Immature natural killer cell (primary cell): ENCODE data around the gene DNAJB5. TPM values are rescaled to one million over a fixed set of nuclear protein-coding genes. Genes with fewer than 3 reads are reported as not detected.

Experiments
- DNase-seq, 3 donors: peaks; one replicate each; pipeline ENCODE4 v3.0.0; 2022; ENCODE audit warnings: mixed read lengths in 1 of 3
- H3K27ac Mint-ChIP-seq, 6 donors: one replicate each; pipeline ENCODE4 v1.8.0; 2020; ENCODE audit warnings: mixed read lengths in 6 of 6, mild to moderate bottlenecking in 5 of 6, inconsistent platforms in 4 of 6, moderate library complexity in 3 of 6
- H3K27me3 Mint-ChIP-seq, 3 donors: one replicate each; pipeline ENCODE4 v1.8.0; 2020 to 2021; ENCODE audit warnings: low read depth in 3 of 3, mild to moderate bottlenecking in 3 of 3, mixed read lengths in 3 of 3, moderate library complexity in 3 of 3, inconsistent platforms in 1 of 3
- H3K36me3 Mint-ChIP-seq, 3 donors: one replicate each; pipeline ENCODE4 v1.8.0; 2020; ENCODE audit warnings: mixed read lengths in 3 of 3, inconsistent platforms in 2 of 3, mild to moderate bottlenecking in 2 of 3
- H3K4me1 Mint-ChIP-seq, 2 donors: one replicate each; pipeline ENCODE4 v1.8.0; 2020; ENCODE audit warnings: inconsistent platforms in 2 of 2, mild to moderate bottlenecking in 2 of 2, mixed read lengths in 2 of 2, moderate library complexity in 1 of 2
- H3K4me3 Mint-ChIP-seq, 5 donors: one replicate each; pipeline ENCODE4 v1.8.0; 2020; ENCODE audit warnings: mild to moderate bottlenecking in 5 of 5, mixed read lengths in 5 of 5, inconsistent platforms in 3 of 5, moderate library complexity in 3 of 5
- H3K9me3 Mint-ChIP-seq, 6 donors: one replicate each; pipeline ENCODE4 v1.8.0; 2020; ENCODE audit warnings: mild to moderate bottlenecking in 6 of 6, mixed read lengths in 6 of 6, inconsistent platforms in 4 of 6, moderate library complexity in 3 of 6
- polyA plus RNA-seq, 3 donors: library from polyadenylated mRNA; unstranded; fragments of 300-500 nt; fragmentation: Illumina TruSeq; gene quantifications; one replicate each; pipeline ENCODE4 v1.2.3, GENCODE V29; 2021

DNAJB5 gene
- polyA plus RNA-seq, 3 donors from 2014 or later, result 1.0 to 1.7 (median 1.4) TPM

GRCh38 chr9:34989946-34990635 is 546 bp downstream of the DNAJB5 start:
- no peaks in the 10 kb centered on the region for H3K36me3 Mint-ChIP-seq
- H3K9me3 Mint-ChIP-seq, result no peaks in the 10 kb centered on the region
- DNase-seq, result peak in 1 of 3 donors; percentile 23
- H3K4me3 Mint-ChIP-seq, result peak overlapping the region; percentile 65 to 85 (median 77)
- peak overlapping the region in 1 of 6 donors; percentile 71 for H3K27ac Mint-ChIP-seq
- peaks cover 17 to 21% of the 10 kb centered on the region in 2 donors for H3K4me1 Mint-ChIP-seq
- H3K27me3 Mint-ChIP-seq, result peaks cover 2 to 7% (median 3%) of the 10 kb centered on the region in 3 donors

DNA sequence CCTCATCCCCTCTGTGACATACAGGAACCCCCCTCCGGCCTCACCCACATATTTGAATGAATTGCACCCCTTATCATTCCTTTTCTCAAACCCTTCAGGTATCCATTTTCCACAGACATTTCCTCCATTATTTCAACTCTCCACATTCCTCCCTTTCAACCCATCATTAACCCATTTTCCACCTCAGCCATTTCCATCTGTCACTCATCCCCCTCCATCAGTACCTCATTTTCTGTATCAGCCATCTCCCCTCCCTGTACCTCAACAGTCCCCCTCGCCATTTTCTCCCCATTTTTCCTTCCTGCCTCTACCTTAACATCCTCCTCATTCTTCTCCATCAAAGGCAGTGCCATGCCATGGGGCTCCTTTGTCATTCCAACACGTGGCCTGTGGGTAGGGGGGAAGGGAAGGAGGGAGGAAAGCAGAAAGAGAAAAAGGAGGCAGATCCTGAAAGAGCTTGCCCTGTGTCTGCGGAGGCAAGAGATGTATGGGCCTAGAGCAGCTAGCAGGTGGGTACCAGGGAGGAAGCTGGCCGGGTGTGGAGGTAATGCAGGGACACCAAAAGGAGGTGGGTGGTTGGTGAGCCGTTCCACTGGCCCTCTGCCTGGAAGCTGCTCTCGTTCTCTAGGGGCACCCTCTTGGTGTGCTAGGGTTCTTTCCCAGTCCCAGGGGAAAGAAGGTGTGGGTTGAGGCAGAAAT is 1.5 kb downstream of the DNAJB5 start:
- Mint-ChIP-seq H3K36me3 (no peaks in the 10 kb centered on the region), H3K4me3 (peak overlapping the region; percentile 65 to 83 (median 69)), H3K9me3 (no peaks in the 10 kb centered on the region), H3K27me3 (peaks cover 2 to 5% (median 3%) of the 10 kb centered on the region in 3 donors), H3K4me1 (peaks cover 17 to 21% of the 10 kb centered on the region in 2 donors), H3K27ac (peak overlapping the region in 3 of 6 donors; percentile 7 to 85 (median 35))
- DNase-seq, result no peak

DNA sequence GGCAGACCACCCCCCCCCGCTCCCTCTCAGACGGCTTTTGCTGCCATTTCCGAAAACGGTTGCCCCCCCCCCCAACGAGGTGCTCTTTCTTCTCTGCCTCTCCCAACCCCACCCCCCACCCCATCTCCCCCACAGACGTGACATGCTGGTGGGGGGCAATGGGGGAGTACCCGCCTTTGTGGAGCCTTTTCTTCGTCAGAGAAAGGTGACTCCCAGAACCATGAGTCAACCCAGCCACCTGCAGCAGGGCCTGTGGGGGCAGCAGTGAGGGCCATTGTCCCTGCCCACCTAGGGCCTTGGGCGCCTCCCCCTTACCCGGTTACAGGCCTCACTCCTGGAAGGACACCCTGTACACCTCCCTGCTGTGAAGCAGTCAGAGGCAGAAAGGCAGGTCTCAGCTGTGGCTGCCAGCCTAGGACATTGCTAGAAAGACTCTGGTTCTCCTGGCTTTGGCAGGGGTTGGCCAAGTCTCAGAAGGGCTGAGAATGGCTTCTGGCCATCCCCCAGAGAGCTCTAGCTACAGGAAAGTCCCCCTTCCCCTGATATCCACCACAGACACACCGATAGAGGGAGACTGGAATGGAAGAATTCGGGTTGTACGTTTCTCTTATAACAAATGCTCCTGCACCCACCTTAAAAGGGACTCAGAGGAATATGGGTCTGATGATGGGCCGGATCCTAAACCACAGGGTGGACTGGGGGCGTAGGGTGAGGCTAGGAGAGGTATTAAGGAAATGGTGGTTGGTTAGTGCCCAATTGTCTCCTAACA is 2.2 kb downstream of the DNAJB5 start:
- Mint-ChIP-seq H3K9me3 (no peaks in the 10 kb centered on the region), H3K27ac (no peak overlapping the region), H3K4me3 (peak overlapping the region in 1 of 5 donors; percentile 6)

DNA sequence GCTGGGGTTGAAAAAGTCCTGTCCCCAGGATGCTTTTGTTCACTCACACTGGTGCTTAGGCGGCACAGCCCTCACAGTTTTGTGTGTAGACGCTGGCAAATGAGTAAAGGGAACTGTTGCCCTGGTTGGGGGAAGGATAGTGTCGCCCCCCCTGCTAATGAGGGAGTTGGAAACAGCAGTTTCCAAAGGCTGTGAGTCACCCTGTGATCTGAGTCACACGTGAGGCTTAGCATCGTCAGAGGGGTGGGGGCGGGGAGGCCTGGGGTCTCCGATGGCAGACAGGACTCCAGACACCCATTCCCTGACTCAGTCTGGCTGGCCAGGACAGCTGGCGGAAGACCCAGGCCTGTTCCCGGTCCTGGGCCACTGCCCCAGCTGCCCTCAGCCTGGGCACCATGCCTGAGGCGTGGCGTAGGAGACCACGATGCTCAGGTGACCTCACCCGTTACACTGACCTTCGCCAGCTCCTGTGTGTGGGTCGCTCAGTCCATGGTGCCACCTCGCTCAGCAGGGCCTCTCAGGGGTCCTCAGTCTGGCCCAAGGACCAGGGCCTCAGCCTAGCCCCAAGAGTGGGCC is 2.9 kb downstream of the DNAJB5 start:
- H3K4me1 Mint-ChIP-seq, result peaks cover 13 to 21% of the 10 kb centered on the region in 2 donors
- H3K27ac Mint-ChIP-seq, result no peak overlapping the region
- no peaks in the 10 kb centered on the region for H3K9me3 Mint-ChIP-seq
- no peak for DNase-seq
- H3K36me3 Mint-ChIP-seq, result no peaks in the 10 kb centered on the region
- H3K27me3 Mint-ChIP-seq, result peaks cover 2 to 6% (median 3%) of the 10 kb centered on the region in 3 donors
- peak overlapping the region in 1 of 5 donors; percentile 6 for H3K4me3 Mint-ChIP-seq

More for the DNA sequence above, 2.2 kb downstream of the DNAJB5 start:
- H3K36me3 Mint-ChIP-seq, result no peaks in the 10 kb centered on the region
- H3K27me3 Mint-ChIP-seq, result peaks cover 2 to 5% (median 3%) of the 10 kb centered on the region in 3 donors
- peaks cover 17 to 21% of the 10 kb centered on the region in 2 donors for H3K4me1 Mint-ChIP-seq
- DNase-seq, result no peak

GRCh38 chr9:34993502-34994259 is 4.1 kb downstream of the DNAJB5 start:
- Mint-ChIP-seq H3K4me3 (no peak overlapping the region), H3K4me1 (peaks cover 11 to 16% of the 10 kb centered on the region in 2 donors), H3K9me3 (no peaks in the 10 kb centered on the region), H3K27me3 (peaks cover 2 to 6% (median 3%) of the 10 kb centered on the region in 3 donors), H3K36me3 (no peaks in the 10 kb centered on the region), H3K27ac (no peak overlapping the region)
- DNase-seq, result no peak

DNA sequence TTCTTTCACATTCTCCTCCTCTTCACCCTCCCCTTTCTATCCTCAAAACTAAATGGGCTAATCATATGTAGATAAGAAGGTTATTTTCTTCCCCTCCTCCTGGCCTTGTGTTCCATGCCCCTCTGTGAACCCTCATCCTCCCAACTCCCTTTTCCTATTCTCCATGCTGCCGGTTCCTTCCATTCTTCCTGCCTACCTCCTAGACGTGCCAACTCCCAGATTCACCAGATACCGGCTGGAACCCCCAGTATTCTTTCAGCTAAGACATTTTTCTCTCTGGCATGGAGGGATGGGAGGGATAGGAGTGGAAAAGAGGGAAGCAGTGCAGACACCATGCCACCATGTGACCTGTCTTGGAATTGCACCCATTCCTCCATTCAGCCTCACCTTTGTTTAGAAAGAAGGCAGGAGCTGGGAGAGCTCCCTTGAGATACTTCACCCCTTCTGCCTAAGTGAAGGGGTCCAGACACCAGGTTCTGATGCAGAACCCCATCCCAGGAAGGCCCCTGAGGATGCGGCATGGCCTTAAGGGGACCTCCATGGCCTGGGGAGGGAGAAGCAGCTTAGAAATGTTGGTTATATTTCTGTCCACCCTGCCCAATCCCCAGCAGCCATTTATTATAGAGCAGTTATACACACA is 4.8 kb downstream of the DNAJB5 start:
- H3K4me3 Mint-ChIP-seq, result no peak overlapping the region
- peaks cover under 1 to 3% (median 1%) of the 10 kb centered on the region in 3 donors for H3K27me3 Mint-ChIP-seq
- no peaks in the 10 kb centered on the region for H3K36me3 Mint-ChIP-seq
- peaks cover 7 to 10% of the 10 kb centered on the region in 2 donors for H3K4me1 Mint-ChIP-seq
- no peak for DNase-seq
- no peaks in the 10 kb centered on the region for H3K9me3 Mint-ChIP-seq
- H3K27ac Mint-ChIP-seq, result no peak overlapping the region

DNA sequence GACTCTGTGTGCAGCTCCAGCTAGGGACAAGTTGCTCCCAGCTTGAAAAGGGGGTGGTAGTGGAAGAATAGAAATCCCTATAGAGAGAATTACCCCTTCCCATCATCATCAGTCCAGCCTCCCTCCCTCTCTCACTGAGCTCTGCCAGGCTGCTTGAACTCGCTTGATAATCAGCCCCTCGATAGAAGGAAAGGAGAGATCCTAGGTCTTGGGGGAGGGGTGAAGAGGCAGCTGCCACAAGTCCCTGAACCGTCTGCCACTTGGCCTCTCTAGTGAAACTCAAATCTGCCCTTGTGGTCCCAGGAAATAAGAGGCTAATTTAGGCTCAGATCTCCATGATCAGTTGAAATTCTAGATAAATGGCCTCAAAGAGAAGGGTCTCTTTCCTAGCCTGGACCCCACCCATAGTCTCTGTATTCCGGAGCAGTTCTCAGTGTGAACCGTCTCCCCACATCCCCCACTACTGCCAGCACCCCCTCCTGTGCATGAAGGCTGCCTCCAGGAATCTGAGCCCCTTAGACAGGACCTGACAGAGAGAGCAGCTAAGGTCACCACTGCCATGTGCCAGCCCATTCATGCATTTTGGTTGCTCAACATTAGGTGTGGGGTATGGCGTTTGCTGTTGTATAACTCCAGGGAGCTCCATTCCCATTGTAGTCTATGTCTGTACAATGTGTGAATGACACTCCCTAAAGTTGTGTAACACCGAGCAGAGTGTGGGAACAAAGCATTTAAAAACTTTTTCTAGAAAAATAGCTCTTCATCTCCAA is 5.5 kb downstream of the DNAJB5 start:
- no peak overlapping the region for H3K27ac Mint-ChIP-seq
- no peak overlapping the region for H3K4me3 Mint-ChIP-seq
- H3K36me3 Mint-ChIP-seq, result no peaks in the 10 kb centered on the region
- DNase-seq, result no peak
- H3K9me3 Mint-ChIP-seq, result no peaks in the 10 kb centered on the region
- peaks cover 0 to 1% (median 0%) of the 10 kb centered on the region in 3 donors for H3K27me3 Mint-ChIP-seq
- peaks cover 6 to 7% of the 10 kb centered on the region in 2 donors for H3K4me1 Mint-ChIP-seq

DNA sequence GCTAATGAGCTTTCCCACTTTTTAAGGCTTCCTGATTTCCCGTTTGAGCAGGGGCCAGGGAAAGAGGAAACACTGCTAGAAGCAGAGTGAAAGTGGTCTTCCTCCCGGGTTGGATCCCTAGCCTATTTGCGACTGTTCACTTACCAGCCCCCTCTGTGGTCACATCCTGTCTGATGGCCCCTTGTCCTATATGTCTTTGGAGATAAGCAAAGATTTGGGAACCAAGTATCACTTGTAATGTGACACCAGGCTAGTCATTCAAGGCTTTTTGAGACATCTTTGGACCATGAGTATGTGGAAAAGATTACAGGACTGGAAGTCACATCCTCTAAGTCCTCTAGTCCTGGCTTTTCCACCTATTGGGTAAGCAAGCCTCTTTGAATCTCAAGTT is 6.1 kb downstream of the DNAJB5 start:
- Mint-ChIP-seq H3K9me3 (no peaks in the 10 kb centered on the region), H3K36me3 (no peaks in the 10 kb centered on the region), H3K27me3 (peaks cover 0 to 1% (median 0%) of the 10 kb centered on the region in 3 donors), H3K4me3 (no peak overlapping the region), H3K27ac (no peak overlapping the region), H3K4me1 (peaks cover 2 to 5% of the 10 kb centered on the region in 2 donors)
- no peak for DNase-seq

DNA sequence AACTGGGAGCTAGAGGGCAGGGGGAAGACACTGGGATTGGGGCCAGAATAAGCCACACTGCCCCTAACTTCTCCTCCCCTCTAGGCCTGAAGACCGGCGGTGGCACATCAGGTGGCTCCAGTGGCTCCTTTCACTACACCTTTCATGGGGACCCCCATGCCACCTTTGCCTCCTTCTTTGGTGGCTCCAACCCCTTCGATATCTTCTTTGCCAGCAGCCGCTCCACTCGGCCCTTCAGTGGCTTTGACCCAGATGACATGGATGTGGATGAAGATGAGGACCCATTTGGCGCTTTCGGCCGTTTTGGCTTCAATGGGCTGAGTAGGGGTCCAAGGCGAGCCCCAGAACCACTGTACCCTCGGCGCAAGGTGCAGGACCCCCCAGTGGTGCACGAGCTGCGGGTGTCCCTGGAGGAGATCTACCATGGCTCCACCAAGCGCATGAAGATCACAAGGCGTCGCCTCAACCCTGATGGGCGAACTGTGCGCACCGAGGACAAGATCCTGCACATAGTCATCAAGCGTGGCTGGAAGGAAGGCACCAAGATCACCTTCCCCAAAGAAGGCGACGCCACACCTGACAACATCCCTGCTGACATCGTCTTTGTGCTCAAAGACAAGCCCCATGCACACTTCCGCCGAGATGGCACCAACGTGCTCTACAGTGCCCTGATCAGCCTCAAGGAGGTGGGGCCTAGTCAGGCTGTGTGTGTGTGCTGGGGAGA is 6.8 kb downstream of the DNAJB5 start:
- no peaks in the 10 kb centered on the region for H3K9me3 Mint-ChIP-seq
- DNase-seq, result no peak
- no peaks in the 10 kb centered on the region for H3K36me3 Mint-ChIP-seq
- peaks cover 0 to 1% (median 0%) of the 10 kb centered on the region in 3 donors for H3K27me3 Mint-ChIP-seq
- H3K4me3 Mint-ChIP-seq, result no peak overlapping the region
- H3K27ac Mint-ChIP-seq, result no peak overlapping the region
- no peaks in the 10 kb centered on the region for H3K4me1 Mint-ChIP-seq

- DNase-seq, result no peak
- Mint-ChIP-seq H3K4me1 (no peaks in the 10 kb centered on the region), H3K4me3 (no peak overlapping the region), H3K27ac (no peak overlapping the region), H3K27me3 (peaks cover 0 to 1% (median 0%) of the 10 kb centered on the region in 3 donors), H3K9me3 (no peaks in the 10 kb centered on the region), H3K36me3 (no peaks in the 10 kb centered on the region)
These were observed 7.3 kb downstream of the DNAJB5 start for GRCh38 chr9:34996905-34997279.

DNA sequence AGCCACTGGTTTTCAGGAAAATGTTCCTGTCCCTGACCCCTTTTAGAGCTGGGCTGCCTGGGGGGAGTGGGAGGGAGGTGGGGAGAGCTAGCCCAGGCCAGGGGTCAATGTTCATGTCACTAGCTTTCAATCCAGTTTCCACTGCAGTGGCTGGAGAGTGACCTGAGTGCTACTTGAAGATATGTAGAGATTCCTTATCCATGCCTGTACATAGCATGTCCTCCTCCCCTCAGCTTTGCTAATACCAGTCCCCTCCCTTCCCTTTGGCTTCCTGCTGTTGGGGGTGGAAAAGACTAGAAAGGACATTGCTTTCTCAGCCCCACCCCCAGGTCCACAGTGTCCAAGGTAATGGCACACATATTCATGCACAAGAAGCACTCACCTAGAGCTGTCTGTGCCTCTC is 7.8 kb downstream of the DNAJB5 start:
- Mint-ChIP-seq H3K4me1 (no peaks in the 10 kb centered on the region), H3K4me3 (no peak overlapping the region), H3K36me3 (no peaks in the 10 kb centered on the region), H3K27ac (no peak overlapping the region), H3K9me3 (no peaks in the 10 kb centered on the region), H3K27me3 (peaks cover 0 to 1% (median 0%) of the 10 kb centered on the region in 3 donors)
- DNase-seq, result no peak

DNA sequence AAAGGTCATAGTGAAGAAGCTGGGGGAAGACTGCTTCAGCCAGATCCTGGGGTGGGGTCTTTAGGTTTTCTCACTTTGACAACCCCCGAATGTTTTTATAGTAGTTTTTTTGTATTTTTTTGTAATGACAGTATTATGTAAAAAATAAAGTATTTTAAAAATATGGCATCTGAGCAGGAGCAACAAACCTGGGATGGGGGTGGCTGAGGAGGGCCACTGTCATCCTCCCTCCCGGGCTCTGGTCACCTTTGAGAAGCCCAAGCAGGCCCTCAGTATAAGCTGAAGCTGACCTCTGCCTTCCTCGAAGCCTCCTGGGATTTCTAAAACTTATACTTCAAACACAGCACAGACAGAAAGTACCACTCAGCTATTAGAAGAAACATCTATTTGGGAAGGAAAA is 8.7 kb downstream of the DNAJB5 start:
- peaks cover 0 to 1% (median 0%) of the 10 kb centered on the region in 3 donors for H3K27me3 Mint-ChIP-seq
- H3K27ac Mint-ChIP-seq, result no peak overlapping the region
- no peaks in the 10 kb centered on the region for H3K4me1 Mint-ChIP-seq
- no peak for DNase-seq
- no peaks in the 10 kb centered on the region for H3K36me3 Mint-ChIP-seq
- H3K9me3 Mint-ChIP-seq, result no peaks in the 10 kb centered on the region
- H3K4me3 Mint-ChIP-seq, result no peak overlapping the region
